ENCODE measurements around the gene IL27RA. TPM values are rescaled to one million over a fixed set of nuclear protein-coding genes. Genes with fewer than 3 reads are reported as not detected.

Gene IL27RA
- total and polyA plus RNA-seq, 2 donors (not counting 3 experiments of a cell fraction or from before 2014, with no cell fraction given): 1.6 to 4.5 TPM

GRCh38 chr19:14015524-14016035 is 16.0 kb upstream of the IL27RA start:
- H3K9ac ChIP-seq (replicated peaks; ENCODE audit: extremely low read depth, insufficient read depth, low read length): no peak overlapping the region
- H4K20me1 ChIP-seq (replicated peaks; ENCODE audit: control insufficient read depth, extremely low read depth, insufficient read depth, low read length): no peaks in the 10 kb centered on the region
- TF ChIP-seq, protein P1, sequence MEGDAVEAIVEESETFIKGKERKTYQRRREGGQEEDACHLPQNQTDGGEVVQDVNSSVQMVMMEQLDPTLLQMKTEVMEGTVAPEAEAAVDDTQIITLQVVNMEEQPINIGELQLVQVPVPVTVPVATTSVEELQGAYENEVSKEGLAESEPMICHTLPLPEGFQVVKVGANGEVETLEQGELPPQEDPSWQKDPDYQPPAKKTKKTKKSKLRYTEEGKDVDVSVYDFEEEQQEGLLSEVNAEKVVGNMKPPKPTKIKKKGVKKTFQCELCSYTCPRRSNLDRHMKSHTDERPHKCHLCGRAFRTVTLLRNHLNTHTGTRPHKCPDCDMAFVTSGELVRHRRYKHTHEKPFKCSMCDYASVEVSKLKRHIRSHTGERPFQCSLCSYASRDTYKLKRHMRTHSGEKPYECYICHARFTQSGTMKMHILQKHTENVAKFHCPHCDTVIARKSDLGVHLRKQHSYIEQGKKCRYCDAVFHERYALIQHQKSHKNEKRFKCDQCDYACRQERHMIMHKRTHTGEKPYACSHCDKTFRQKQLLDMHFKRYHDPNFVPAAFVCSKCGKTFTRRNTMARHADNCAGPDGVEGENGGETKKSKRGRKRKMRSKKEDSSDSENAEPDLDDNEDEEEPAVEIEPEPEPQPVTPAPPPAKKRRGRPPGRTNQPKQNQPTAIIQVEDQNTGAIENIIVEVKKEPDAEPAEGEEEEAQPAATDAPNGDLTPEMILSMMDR (IDR thresholded peaks at IDR 0.05; ENCODE audit: extremely low read depth in 1 of 2, insufficient read depth in 1 of 2, low read depth in 1 of 2, low read length in 2 of 2): no peak
- no peak for TF ChIP-seq MYC (IDR thresholded peaks at IDR 0.05; ENCODE audit: low read depth, low read length)
- no peak for TF ChIP-seq JUN (IDR thresholded peaks at IDR 0.05; ENCODE audit: borderline replicate concordance, insufficient read depth, insufficient read length, low read depth)
- TF ChIP-seq POLR2A (IDR thresholded peaks at IDR 0.05; ENCODE audit: low read depth, low read length): no peak
- no peak for TF ChIP-seq POLR2AphosphoS5 (IDR thresholded peaks at IDR 0.05; ENCODE audit: insufficient read depth, low read depth, low read length)
- BruUV-seq (replicated peaks): no TSS peak
- H3K9me3 ChIP-seq (replicated peaks; ENCODE audit: control insufficient read depth, insufficient read depth, low read length): no peaks in the 10 kb centered on the region
- no peak for DNase-seq (ENCODE audit: low read depth, low spot score)
- CTCF ChIA-PET: interaction anchor here (0.6 kb wide), 1 partner anchor 34 kb away, joined by 3 read pairs; no protein-coding TSS in a partner anchor
- no peak overlapping the region for H3K4me3 ChIP-seq (replicated peaks in 1 of 3; ENCODE audit: insufficient read depth in 1 of 3, low read depth in 1 of 3, low read length in 3 of 3)
- POLR2A ChIA-PET: no interaction called here
- dilution Hi-C loops (cut with MboI; ENCODE audit: extremely low pct_ligation_motif_present, low sequenced_read_pairs) (no loop called here), intact Hi-C loops (cut with micrococcal nuclease) (no loop called here)
- no peaks in the 10 kb centered on the region for H3K9me1 ChIP-seq (replicated peaks; ENCODE audit: control insufficient read depth, extremely low read depth, insufficient read depth, low read length)
- H3K4me2 ChIP-seq (ENCODE audit: insufficient read depth, low read length): no peak overlapping the region
- no peaks in the 10 kb centered on the region for H3K36me3 ChIP-seq (ENCODE audit: control insufficient read depth in 2 of 2, extremely low read depth in 1 of 2, insufficient read depth in 2 of 2, low read length in 2 of 2)
- no peak overlapping the region for H3K27ac ChIP-seq (ENCODE audit: insufficient read depth, low read depth, low read length)
- H3K79me2 ChIP-seq (ENCODE audit: control insufficient read depth, insufficient read depth, low read length): no peaks in the 10 kb centered on the region
- H3K27me3 ChIP-seq (ENCODE audit: control insufficient read depth in 2 of 2, insufficient read depth in 2 of 2, low read length in 2 of 2): peaks cover 0 to 2% of the 10 kb centered on the region in 2 experiments
- no peak overlapping the region for H2AFZ ChIP-seq (ENCODE audit: low read depth, low read length)
- H3K4me1 ChIP-seq (ENCODE audit: control insufficient read depth, extremely low read depth, insufficient read depth, low read length): no peaks in the 10 kb centered on the region
- no peak for FAIRE-seq

- Histone ChIP-seq H3K27ac (ENCODE audit: insufficient read depth, low read depth, low read length) (no peak overlapping the region), H3K4me1 (ENCODE audit: control insufficient read depth, extremely low read depth, insufficient read depth, low read length) (peaks cover 6% of the 10 kb centered on the region), H2AFZ (ENCODE audit: low read depth, low read length) (no peak overlapping the region), H3K9me1 (replicated peaks; ENCODE audit: control insufficient read depth, extremely low read depth, insufficient read depth, low read length) (no peaks in the 10 kb centered on the region), H3K4me2 (ENCODE audit: insufficient read depth, low read length) (no peak overlapping the region), H4K20me1 (replicated peaks; ENCODE audit: control insufficient read depth, extremely low read depth, insufficient read depth, low read length) (no peaks in the 10 kb centered on the region), H3K9me3 (replicated peaks; ENCODE audit: control insufficient read depth, insufficient read depth, low read length) (no peaks in the 10 kb centered on the region), H3K79me2 (ENCODE audit: control insufficient read depth, insufficient read depth, low read length) (no peaks in the 10 kb centered on the region), H3K36me3 (ENCODE audit: control insufficient read depth in 2 of 2, extremely low read depth in 1 of 2, insufficient read depth in 2 of 2, low read length in 2 of 2) (no peaks in the 10 kb centered on the region), H3K27me3 (ENCODE audit: control insufficient read depth in 2 of 2, insufficient read depth in 2 of 2, low read length in 2 of 2) (no peaks in the 10 kb centered on the region), H3K4me3 (replicated peaks in 1 of 3; ENCODE audit: insufficient read depth in 1 of 3, low read depth in 1 of 3, low read length in 3 of 3) (no peak overlapping the region), H3K9ac (replicated peaks; ENCODE audit: extremely low read depth, insufficient read depth, low read length) (no peak overlapping the region)
- POLR2A ChIA-PET: no interaction called here
- BruUV-seq (replicated peaks): no TSS peak
- DNase-seq (ENCODE audit: low read depth, low spot score): no peak
- TF ChIP-seq, protein P2, sequence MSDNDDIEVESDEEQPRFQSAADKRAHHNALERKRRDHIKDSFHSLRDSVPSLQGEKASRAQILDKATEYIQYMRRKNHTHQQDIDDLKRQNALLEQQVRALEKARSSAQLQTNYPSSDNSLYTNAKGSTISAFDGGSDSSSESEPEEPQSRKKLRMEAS (IDR thresholded peaks at IDR 0.05; ENCODE audit: insufficient read depth, insufficient read length): no peak
- TF ChIP-seq GATA2 (IDR thresholded peaks at IDR 0.05; ENCODE audit: insufficient read depth, insufficient read length, low read depth, low read length) (no peak), MYC (IDR thresholded peaks at IDR 0.05; ENCODE audit: low read depth, low read length) (no peak), JUN (IDR thresholded peaks at IDR 0.05; ENCODE audit: borderline replicate concordance, insufficient read depth, insufficient read length, low read depth) (no peak), FOS (IDR thresholded peaks at IDR 0.05; ENCODE audit: borderline replicate concordance, insufficient read depth, low read length) (no peak), POLR2A (IDR thresholded peaks at IDR 0.05; ENCODE audit: low read depth, low read length) (no peak), POLR2AphosphoS5 (IDR thresholded peaks at IDR 0.05; ENCODE audit: insufficient read depth, low read depth, low read length) (no peak), EZH2 (IDR thresholded peaks at IDR 0.05; ENCODE audit: borderline replicate concordance, low read depth, low read length, severe bottlenecking) (no peak)
- TF ChIP-seq, protein P1 (IDR thresholded peaks at IDR 0.05; ENCODE audit: extremely low read depth in 1 of 2, insufficient read depth in 1 of 2, low read depth in 1 of 2, low read length in 2 of 2): no peak
- CTCF ChIA-PET: interaction anchor here (0.5 to 2.4 kb wide), 5 partner anchors 8 to 93 kb away, joined by 3 to 9 read pairs (median 3); partner anchors contain the start of gene IL27RA
- intact Hi-C loops (cut with micrococcal nuclease): no loop called here
- dilution Hi-C loops (cut with MboI; ENCODE audit: extremely low pct_ligation_motif_present, low sequenced_read_pairs): no loop called here
- FAIRE-seq: no peak
These were observed 12.5 kb upstream of the IL27RA start for GRCh38 chr19:14019100-14019499.

Measured in endothelial cell of umbilical vein (primary cell).